Activated T-helper 1 cell treated with anti-CD3 and anti-CD28 coated beads, Interleukin-12 subunit alpha, Interleukin-12 subunit beta, Interleukin-2, Interleukin-4 antibody, amounts not matched to agents 30 ng/mL and 10 ng/mL and 1 ng/mL, durations not matched to agents 14 hours and 24 hours and 36 hours (primary cell): ENCODE results near the gene TNS1. TPM values are rescaled to one million over a fixed set of nuclear protein-coding genes. Genes with fewer than 3 reads are reported as not detected.

Experiments
- DNase-seq: peaks from one replicate; pipeline ENCODE4 v3.0.0; 2021; ENCODE audit warnings: low spot score
- H3K27ac Mint-ChIP-seq: one replicate; pipeline ENCODE4 v1.8.0; 2021; ENCODE audit warnings: mild to moderate bottlenecking, mixed read lengths
- H3K27me3 Mint-ChIP-seq: one replicate; pipeline ENCODE4 v1.8.0; 2022; ENCODE audit warnings: mild to moderate bottlenecking, moderate library complexity, mixed read lengths; ENCODE audit not compliant: insufficient read depth
- H3K36me3 Mint-ChIP-seq: one replicate; pipeline ENCODE4 v1.8.0; 2021; ENCODE audit warnings: low read depth, mixed read lengths
- H3K4me1 Mint-ChIP-seq: one replicate; pipeline ENCODE4 v1.8.0; 2021; ENCODE audit warnings: low read depth, mixed read lengths
- H3K4me3 Mint-ChIP-seq: one replicate; pipeline ENCODE4 v1.8.0; 2021; ENCODE audit warnings: mild to moderate bottlenecking, moderate library complexity, mixed read lengths
- H3K9me3 Mint-ChIP-seq: one replicate; pipeline ENCODE4 v1.8.0; 2021; ENCODE audit warnings: mixed read lengths
- intact Hi-C: fragments of 100-400 bp; cut with micrococcal nuclease; formaldehyde crosslinking; loops from one replicate; pipeline ENCODE4 v1.15.1; 2024
- total RNA-seq: library from RNA; stranded (reverse); gene quantifications from 2 replicates; pipeline ENCODE4 v1.2.3, GENCODE V29; 2022

The TNS1 gene
- total RNA-seq, 1 donor from 2014 or later = 0.41 TPM

DNA sequence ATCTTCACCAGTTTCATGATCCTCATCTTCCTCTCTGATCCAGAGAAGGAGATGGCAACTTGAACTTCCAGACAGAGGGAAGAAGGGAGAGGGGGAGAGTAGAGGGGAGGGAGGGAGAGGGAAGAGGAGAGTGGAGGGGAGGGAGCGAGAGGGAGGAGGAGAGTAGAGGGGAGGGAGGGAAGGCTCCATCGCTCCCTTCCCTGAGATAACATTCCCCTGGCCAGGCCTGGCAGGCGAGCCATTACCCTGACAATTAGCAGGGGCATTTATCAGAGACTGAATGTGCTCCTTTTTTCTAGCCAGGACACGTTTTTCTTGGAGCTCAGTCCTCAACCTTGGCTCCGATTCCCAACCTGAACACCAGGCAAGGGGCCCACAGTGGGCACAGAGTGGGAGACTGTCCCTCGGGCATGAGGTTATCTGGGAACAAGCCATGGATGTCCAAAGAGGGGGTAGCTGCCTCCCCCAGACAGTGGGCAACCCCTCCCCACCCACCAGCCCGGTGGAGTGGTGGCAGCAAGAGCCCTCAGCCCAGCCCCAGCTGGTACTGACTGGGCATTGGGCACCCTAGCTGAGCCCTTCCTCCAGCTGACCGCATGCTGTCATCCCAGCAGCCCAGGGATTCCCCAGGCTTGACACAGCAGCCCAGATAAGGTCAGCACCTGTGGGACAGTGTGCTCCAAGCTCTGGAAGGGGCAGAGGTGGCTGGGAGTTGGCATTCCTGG lies 81.8 kb downstream of the TNS1 start:
- Mint-ChIP-seq H3K4me3 (no peak overlapping the region), H3K4me1 (no peaks in the 10 kb centered on the region), H3K27me3 (no peaks in the 10 kb centered on the region), H3K9me3 (no peaks in the 10 kb centered on the region), H3K27ac (no peak overlapping the region), H3K36me3 (no peaks in the 10 kb centered on the region)
- no peak for DNase-seq
- intact Hi-C loops = no loop called here

GRCh38 chr2:217919781-217920351 lies 82.9 kb downstream of the TNS1 start:
- H3K4me3 Mint-ChIP-seq = no peak overlapping the region
- H3K27ac Mint-ChIP-seq = no peak overlapping the region
- DNase-seq = no peak
- intact Hi-C loops = no loop called here
- no peaks in the 10 kb centered on the region for H3K4me1 Mint-ChIP-seq
- no peaks in the 10 kb centered on the region for H3K27me3 Mint-ChIP-seq
- no peaks in the 10 kb centered on the region for H3K36me3 Mint-ChIP-seq
- H3K9me3 Mint-ChIP-seq = no peaks in the 10 kb centered on the region

GRCh38 chr2:217919204-217919603 lies 83.6 kb downstream of the TNS1 start:
- Mint-ChIP-seq H3K27me3 (no peaks in the 10 kb centered on the region), H3K4me1 (no peaks in the 10 kb centered on the region), H3K27ac (no peak overlapping the region), H3K4me3 (no peak overlapping the region), H3K36me3 (no peaks in the 10 kb centered on the region), H3K9me3 (no peaks in the 10 kb centered on the region)
- no peak for DNase-seq
- intact Hi-C loops = no loop called here

DNA sequence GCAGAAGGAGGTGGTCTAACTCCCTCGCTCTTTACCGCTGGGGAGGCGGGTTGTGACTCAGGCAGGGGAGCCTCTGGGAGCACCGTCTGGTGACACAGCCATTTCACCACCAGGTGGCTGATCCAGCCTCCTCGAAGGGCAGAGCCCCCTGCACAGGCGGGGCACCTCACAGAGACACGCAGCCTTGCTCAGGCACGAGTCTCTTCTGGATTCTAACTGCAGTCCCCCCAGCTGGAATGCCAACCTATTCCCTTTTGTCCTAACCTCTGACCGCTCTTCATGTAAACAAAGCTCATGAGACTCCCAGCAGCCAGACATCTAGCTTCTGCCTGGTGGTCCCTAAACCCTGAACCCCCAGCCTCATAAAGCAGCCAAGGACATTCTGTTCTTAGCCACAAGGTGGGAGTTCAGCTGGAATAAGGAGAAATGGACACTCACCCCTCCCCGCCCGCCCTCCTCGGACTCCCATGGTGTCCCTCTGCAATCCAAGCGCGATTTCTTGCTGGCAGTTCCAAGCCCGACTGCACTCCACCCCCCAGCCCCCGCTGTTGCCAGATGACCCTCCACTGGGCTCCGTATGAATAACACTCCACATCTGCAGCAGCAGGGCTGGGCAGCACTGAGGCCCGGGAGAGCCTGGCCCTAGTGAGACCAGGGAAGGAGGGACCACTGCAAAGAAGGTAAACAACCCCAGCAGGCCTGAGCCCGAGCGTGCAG lies 84.3 kb downstream of the TNS1 start:
- Mint-ChIP-seq H3K4me3 (no peak overlapping the region), H3K27ac (no peak overlapping the region), H3K9me3 (no peaks in the 10 kb centered on the region), H3K4me1 (no peaks in the 10 kb centered on the region), H3K27me3 (no peaks in the 10 kb centered on the region), H3K36me3 (no peaks in the 10 kb centered on the region)
- intact Hi-C loops = no loop called here
- no peak for DNase-seq

DNA sequence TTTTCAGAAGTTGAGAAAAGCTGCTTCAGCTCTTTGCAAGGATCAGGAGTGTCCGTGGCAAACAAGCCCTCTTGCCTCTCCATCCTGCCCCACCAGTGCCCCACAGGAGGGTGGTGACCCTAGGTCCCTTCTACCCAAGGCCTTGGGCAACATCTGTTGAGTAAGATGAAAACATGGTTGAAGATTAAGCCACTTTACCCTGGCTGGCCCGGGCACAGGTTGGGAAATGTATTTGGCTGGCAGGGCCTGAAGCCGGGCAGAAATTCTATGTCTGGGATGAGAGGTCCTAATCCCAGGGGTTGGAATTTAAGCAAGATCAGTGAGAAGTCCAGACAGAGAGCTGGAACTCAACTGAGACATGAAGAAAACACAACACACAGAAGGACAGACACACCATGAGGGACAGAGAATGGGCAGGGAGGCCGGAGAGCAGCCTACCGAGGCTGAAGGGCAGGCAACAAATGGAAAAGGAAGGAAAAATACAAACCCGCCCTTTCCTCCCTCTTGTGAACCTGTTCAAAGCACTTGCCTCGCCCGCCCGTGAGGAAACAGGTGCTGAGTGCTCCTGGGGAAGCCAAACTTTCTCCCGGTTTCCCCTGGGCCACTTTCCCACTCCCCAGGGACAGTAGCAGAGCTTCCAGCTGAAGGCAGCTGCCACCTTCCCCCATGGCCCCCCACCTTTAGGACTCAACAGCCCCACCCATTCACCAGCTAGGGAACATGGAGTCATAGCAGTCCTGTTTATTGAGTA lies 86.1 kb downstream of the TNS1 start:
- H3K27me3 Mint-ChIP-seq = no peaks in the 10 kb centered on the region
- H3K4me3 Mint-ChIP-seq = no peak overlapping the region
- no peak overlapping the region for H3K27ac Mint-ChIP-seq
- H3K36me3 Mint-ChIP-seq = no peaks in the 10 kb centered on the region
- H3K9me3 Mint-ChIP-seq = no peaks in the 10 kb centered on the region
- intact Hi-C loops = no loop called here
- no peak for DNase-seq
- H3K4me1 Mint-ChIP-seq = no peaks in the 10 kb centered on the region

- intact Hi-C loops = no loop called here
- H3K27ac Mint-ChIP-seq = no peak overlapping the region
- no peaks in the 10 kb centered on the region for H3K4me1 Mint-ChIP-seq
- H3K4me3 Mint-ChIP-seq = no peak overlapping the region
- H3K36me3 Mint-ChIP-seq = no peaks in the 10 kb centered on the region
- H3K9me3 Mint-ChIP-seq = no peaks in the 10 kb centered on the region
- no peak for DNase-seq
- H3K27me3 Mint-ChIP-seq = no peaks in the 10 kb centered on the region
These were observed 87.1 kb downstream of the TNS1 start for GRCh38 chr2:217915706-217916105.

GRCh38 chr2:217914878-217915277 lies 87.9 kb downstream of the TNS1 start:
- intact Hi-C loops = no loop called here
- no peak overlapping the region for H3K27ac Mint-ChIP-seq
- no peaks in the 10 kb centered on the region for H3K27me3 Mint-ChIP-seq
- DNase-seq = no peak
- no peaks in the 10 kb centered on the region for H3K9me3 Mint-ChIP-seq
- no peaks in the 10 kb centered on the region for H3K36me3 Mint-ChIP-seq
- H3K4me1 Mint-ChIP-seq = no peaks in the 10 kb centered on the region
- no peak overlapping the region for H3K4me3 Mint-ChIP-seq

- no peaks in the 10 kb centered on the region for H3K9me3 Mint-ChIP-seq
- H3K27ac Mint-ChIP-seq = no peak overlapping the region
- H3K27me3 Mint-ChIP-seq = no peaks in the 10 kb centered on the region
- H3K4me3 Mint-ChIP-seq = no peak overlapping the region
- DNase-seq = no peak
- no peaks in the 10 kb centered on the region for H3K4me1 Mint-ChIP-seq
- intact Hi-C loops = no loop called here
- H3K36me3 Mint-ChIP-seq = no peaks in the 10 kb centered on the region
These were observed 88.7 kb downstream of the TNS1 start for GRCh38 chr2:217914078-217914477.

DNA sequence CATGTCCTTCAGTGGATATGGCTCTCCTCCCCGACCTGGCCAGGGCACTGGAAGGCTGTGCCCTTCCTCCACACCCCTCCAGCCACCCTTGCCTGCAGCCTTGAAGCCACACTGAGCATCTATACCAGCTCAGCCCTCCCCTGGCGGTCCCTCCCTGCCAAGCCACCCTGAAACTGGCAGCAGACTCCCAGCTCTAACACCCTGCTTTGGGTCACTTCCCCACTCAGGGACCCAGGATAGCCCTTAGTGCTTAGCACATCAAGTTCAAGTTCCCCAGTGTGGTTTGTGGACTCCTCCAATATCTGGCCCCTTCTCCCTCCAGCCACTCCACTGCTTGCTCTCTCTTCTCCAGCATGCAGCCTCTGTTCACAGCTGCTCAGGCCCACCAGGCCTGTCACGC lies 89.4 kb downstream of the TNS1 start:
- intact Hi-C loops = no loop called here
- H3K9me3 Mint-ChIP-seq = no peaks in the 10 kb centered on the region
- no peak overlapping the region for H3K4me3 Mint-ChIP-seq
- no peak for DNase-seq
- no peaks in the 10 kb centered on the region for H3K4me1 Mint-ChIP-seq
- H3K36me3 Mint-ChIP-seq = no peaks in the 10 kb centered on the region
- H3K27ac Mint-ChIP-seq = no peak overlapping the region
- H3K27me3 Mint-ChIP-seq = no peaks in the 10 kb centered on the region

GRCh38 chr2:217912098-217913024 lies 90.4 kb downstream of the TNS1 start:
- Mint-ChIP-seq H3K4me1 (no peaks in the 10 kb centered on the region), H3K36me3 (no peaks in the 10 kb centered on the region), H3K27me3 (peaks cover 4% of the 10 kb centered on the region), H3K4me3 (no peak overlapping the region), H3K9me3 (no peaks in the 10 kb centered on the region), H3K27ac (no peak overlapping the region)
- intact Hi-C loops = no loop called here
- no peak for DNase-seq

GRCh38 chr2:217911283-217912097 lies 91.3 kb downstream of the TNS1 start:
- Mint-ChIP-seq H3K36me3 (no peaks in the 10 kb centered on the region), H3K27me3 (peaks cover 6% of the 10 kb centered on the region), H3K4me1 (no peaks in the 10 kb centered on the region), H3K4me3 (no peak overlapping the region), H3K9me3 (no peaks in the 10 kb centered on the region), H3K27ac (no peak overlapping the region)
- DNase-seq = no peak
- intact Hi-C loops = no loop called here

DNA sequence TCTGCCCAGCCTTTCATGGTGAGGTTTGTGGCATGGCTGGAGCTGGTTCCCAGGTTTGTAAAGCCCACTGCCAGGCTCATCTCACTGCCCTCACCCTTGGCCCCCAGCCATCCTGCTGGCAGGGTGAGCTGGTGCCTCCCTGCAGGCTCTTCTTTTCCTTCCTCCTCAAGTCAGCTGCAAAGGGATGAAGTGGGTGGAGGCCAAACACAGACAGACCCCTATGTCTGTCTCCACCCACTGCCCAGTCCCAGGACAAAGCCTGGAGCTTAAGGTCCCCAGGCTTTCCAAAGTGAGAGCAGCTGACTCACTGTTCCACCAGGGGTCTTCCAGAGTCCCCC lies 92.0 kb downstream of the TNS1 start:
- H3K27me3 Mint-ChIP-seq = peaks cover 10% of the 10 kb centered on the region
- no peaks in the 10 kb centered on the region for H3K4me1 Mint-ChIP-seq
- DNase-seq = no peak
- H3K27ac Mint-ChIP-seq = no peak overlapping the region
- H3K9me3 Mint-ChIP-seq = no peaks in the 10 kb centered on the region
- intact Hi-C loops = no loop called here
- no peaks in the 10 kb centered on the region for H3K36me3 Mint-ChIP-seq
- no peak overlapping the region for H3K4me3 Mint-ChIP-seq
